ENCODE results near the gene MT1M.
"Not testable (repeated sequence)": the region's sequence is repeated elsewhere in the genome, so short reads cannot be mapped to it uniquely, and the experiment has no call there.

Gene MT1M

DNA sequence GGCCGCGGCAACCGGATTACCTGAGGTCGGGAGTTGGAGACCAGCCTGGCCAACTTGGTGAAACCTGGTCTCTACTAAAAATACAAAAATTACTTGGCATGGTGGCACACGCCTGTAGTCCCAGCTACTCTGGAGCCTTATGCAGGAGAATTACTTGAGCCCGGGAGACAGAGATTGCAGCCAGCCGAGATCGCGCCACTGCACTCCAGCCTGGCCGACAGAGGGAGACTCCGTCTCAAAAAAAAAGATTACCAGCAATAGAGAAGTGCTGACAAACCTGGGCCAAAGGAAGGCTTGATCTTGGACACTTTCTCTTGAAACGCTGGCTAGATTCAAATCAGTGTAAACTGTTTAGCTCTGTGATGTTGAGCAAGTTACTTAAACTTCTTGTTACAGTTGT is 41.5 kb downstream of the MT1M start:
- DNase-seq (ENCODE audit: low read depth, low spot score), result peak; percentile 41

GRCh38 chr16:56674570-56674969 is 42.1 kb downstream of the MT1M start:
- not testable (repeated sequence) for DNase-seq (ENCODE audit: low read depth, low spot score)

DNA sequence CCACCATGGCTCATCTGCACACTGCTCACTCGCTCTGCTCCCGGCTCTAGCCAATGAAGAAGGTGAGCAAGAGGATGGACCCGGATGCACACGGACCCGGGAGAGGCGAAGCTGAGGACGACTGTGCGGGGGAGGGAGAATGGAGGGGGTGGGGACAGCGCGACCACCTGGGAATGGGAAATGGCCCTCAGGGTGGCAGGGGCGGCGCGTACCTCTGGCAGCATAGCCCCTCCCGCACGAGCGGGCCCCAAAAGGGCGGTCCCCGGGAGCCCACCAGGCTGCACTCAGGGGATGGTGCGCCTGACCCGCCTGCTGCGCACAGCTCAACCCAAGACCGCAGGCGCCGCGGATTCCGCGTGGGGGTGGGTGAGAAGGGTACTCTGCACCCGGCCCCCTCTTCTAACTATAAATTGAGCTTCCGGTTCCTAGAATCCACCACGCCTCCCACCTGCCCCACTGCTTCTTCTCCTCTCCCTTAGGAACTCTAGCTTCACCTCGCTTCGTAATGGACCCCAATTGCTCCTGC is 43.3 kb downstream of the MT1M start:
- DNase-seq (ENCODE audit: low read depth, low spot score), result no peak

DNA sequence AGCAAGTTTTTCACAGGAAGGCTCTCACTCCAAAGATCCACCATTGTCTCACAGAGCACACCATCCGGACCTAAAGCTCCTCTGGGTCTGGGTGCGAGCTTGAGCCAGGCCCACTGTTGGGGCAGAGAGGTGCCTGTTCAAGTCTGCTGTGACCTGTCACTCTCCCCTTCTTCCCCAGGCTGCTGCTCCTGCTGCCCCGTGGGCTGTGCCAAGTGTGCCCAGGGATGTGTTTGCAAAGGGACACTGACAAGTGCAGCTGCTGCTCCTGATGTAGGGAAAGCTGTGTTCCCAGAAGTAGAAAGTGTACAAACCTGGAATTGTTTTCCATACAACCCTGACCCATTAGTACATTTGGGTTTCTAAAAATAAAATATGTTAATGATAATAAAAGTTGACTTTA is 45.0 kb downstream of the MT1M start:
- DNase-seq (ENCODE audit: low read depth, low spot score), result no peak

- no peak for DNase-seq (ENCODE audit: low read depth, low spot score)
These were observed 46.7 kb downstream of the MT1M start for GRCh38 chr16:56679078-56679730.

- DNase-seq (ENCODE audit: low read depth, low spot score), result no peak
These were observed 47.4 kb downstream of the MT1M start for GRCh38 chr16:56679818-56680217.

DNA sequence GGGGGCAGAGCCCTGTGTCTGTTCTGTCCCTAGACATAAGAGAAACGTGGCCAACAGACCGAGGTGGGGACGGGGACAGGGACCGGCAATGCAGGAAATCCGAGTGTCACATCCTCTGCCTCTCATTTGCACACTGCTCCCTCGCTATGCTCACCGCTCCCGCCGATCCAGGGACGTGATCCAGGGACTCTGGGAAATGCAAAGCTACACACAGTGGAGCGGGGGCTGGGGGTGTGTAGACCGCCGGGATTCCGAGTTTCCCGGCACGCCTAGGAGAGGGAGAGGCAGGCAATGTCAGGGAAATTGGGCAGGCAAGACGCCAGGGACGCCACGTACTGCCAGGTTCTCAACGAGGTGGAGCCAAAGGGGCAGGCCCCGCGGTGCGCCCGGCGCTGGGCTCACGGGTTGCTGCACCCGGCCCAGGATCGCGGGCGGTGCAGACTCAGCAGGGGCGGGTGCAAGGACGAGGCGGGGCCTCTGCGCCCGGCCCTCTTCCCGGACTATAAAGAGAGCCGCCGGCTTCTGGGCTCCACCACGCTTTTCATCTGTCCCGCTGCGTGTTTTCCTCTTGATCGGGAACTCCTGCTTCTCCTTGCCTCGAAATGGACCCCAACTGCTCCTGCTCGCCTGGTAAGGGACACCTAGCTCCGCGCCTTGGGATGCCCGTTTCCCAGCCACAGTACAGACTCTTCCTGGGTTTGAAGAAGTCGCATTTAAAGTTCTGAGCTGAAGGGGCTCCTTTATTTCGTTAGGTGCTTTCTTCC is 49.7 kb downstream of the MT1M start, which contains the start of gene MT1X:
Gene MT1X, plus strand, starts transcription at position 532 of the 764 bp plus-strand sequence. Its CDS starts 71 bp downstream, at position 603.
- peak; percentile 94 for DNase-seq (ENCODE audit: low read depth, low spot score)

- DNase-seq (ENCODE audit: low read depth, low spot score), result no peak
These were observed 50.4 kb downstream of the MT1M start for GRCh38 chr16:56682703-56683397.
